GM21529 (cell line): ENCODE data around the gene SMIM5.

ENCODE experiments used
- ATAC-seq: cut with Tn5 transposase; IDR thresholded peaks from one replicate; pipeline ENCODE4 v1.9.1; 2021; ENCODE audit not compliant: unreplicated experiment

The SMIM5 gene

DNA sequence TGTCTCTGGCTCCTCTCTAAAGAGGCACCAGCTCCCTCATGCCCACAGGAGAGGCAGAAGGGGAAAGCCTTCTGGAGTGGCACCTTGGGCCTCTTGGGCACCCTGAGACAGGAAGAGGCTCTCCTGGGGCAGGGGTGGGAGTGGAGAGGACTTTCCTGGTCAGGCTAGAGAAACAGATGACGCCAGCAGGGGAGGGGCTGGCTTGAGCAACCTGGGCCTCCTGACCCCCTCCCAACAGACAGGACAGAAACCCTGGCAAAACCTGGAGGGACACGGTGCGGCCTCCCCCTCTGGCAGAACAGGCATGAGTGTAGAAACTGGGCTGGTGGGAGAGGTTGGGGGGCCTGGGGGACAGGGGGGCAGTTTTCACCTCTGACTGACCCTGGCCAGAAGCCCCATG lies 6.1 kb downstream of the SMIM5 start:
- ATAC-seq = no peak

DNA sequence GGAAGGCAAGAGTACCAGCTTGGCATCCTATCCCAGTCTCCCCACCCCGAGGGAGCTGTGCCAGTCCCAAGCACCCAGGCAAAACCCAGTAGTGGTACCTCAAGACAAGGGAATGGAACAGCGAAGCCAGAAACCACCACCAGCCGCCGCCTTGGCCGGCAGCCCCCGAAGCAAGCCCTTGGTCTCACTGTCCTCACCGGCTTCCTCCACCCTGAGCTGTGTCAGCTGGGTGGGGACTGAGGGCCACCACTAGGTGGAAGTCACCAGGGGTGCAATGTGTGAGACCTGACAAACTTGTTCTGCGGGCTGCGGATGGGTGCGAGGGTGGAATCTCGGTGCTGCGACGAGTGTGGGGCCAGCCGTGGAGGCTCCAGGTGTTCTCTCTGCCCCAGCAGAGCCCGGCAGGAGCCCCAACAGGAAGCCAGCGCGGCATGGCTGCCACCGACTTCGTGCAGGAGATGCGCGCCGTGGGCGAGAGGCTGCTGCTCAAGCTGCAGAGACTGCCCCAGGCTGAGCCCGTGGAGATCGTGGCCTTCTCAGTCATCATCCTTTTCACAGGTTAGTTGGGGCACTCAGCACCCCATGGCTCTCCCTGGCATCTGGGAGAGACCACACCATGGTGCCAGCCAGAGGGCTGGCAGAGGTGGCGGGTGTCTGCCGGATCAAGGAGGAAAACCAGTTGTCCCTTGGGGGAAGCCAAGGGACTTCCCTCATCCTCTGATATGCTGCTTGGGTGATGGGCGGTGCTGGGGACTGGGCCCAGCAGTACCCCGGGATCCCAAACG lies 6.7 kb downstream of the SMIM5 start:
- ATAC-seq = no peak

DNA sequence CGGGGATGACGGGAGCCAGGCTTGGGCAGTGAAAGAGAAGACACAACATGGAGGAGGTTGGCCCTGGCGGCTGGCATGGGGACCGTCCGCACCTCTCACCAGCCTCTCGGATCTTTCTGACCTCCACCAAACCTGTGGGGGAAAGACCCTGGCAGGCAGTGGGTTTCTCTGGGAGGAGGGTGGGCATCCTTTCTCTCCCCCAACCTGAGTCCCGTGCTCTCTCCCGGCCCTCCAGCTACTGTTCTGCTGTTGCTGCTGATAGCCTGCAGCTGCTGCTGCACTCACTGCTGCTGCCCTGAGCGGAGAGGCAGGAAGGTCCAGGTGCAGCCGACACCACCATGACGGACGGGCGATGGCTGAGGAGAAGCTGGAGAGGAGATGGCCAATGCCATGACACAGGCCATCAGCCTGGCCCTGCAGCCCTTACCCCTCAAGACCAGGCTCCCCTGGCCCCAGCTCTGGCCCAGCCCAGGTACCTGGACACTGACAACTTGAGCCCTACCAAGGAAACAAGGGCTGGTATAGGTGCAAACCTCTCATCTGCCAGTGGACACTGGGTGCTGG lies 7.4 kb downstream of the SMIM5 start:
- no peak for ATAC-seq

DNA sequence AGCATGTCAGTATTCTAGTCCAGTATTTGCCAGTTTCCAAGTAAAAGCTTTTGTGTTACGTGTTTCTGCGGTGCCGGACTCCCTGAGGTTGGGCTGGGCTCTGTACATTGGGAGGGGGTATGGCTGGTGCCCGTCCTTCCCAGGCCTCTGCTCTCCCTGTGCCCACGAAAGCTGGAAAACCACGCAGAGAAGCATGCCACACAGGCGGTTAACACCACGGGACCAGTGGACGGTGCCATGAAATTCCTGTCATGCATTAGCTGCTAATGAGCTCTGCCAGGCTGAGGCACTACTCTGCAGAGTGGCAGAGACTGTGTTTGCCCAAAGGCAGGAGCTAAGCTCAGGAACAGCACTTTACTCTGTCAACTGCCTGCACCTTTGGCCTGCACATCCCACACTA lies 8.1 kb downstream of the SMIM5 start:
- ATAC-seq = no peak

DNA sequence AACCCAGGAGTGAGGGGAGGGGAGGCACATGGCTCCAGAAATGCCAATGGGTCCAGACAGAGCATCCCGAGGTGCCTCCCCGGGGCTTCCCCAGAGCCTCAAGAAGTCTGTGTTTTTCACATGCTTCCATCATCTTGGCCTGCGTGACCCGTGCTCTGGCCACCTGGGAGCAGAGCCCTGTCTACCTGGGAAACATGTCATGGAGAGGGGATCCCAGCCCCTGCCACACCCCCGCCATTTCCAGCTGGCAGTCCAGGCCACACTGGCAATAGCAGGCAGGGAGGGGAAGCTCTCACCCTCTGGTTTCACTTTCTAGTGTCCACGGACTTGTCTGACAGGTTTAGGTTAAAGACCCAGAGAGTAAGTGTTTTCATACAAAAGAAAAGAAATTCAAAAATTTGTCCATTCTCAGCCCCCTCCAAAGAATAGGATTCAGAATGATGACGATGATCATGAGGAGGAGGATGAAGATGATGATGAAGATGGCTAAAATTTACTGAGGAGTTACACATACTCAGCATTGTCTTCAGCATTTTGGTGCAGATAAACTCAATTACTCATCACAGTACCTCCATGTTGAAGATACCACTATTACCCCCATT lies 9.0 kb downstream of the SMIM5 start:
- no peak for ATAC-seq

DNA sequence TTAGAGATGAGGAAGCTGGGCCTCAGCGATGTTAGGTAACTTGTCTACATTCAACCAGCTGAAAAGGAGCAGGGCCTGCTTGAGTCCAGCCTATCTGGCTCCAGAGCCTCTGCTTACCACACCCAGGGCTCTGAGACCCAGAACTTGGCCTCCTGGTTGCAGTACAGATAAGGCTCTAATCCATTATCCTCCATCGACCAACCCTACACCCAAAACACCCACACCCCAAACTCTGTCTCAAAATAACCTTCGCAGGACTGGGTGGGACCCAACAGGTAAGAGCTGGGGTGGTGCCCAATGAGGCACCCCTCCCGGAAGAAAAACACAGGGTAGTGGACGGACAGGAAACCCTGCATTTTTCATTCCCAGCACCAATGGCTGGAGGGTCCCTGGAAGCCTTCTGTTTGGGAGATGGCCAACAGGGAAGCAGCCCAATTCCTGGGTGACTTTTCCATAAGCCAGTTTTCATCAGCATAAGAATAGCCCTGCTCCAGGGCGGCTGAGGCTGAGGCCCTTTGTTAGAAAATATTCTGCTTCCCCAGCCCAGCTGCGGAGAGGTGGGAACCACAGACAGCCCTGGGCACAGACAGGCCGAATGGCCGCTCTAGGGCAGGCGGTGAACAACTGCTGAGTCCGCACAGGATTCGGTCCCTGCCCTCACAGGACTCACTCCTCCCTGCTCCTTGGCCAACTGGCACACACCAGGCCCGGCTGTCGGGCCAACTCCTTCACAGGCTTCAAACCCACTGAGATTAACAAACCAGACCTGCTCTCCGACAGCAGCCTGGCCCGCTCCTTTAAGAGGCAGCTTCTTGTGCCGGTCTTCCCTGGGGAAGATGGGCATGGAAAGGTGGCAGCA lies 9.8 kb downstream of the SMIM5 start:
- ATAC-seq = no peak

DNA sequence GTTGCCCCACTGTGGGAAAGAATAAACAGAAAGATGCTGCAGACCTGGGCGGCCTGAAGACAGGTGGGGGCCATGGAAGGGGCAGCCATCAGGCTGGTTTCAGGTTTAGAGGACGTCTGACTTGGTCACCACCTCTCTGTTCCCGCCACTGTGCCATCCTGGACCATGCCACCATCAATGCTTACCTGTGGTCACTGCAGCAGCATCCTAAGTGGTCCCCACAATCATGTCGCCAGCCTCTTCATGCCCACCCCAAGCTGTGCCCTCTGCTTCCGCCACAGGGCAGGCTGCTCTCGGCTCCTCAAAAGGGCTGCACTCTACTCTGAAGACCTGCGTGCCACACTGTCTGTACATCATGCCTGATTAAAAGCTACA lies 10.4 kb downstream of the SMIM5 start:
- no peak for ATAC-seq

DNA sequence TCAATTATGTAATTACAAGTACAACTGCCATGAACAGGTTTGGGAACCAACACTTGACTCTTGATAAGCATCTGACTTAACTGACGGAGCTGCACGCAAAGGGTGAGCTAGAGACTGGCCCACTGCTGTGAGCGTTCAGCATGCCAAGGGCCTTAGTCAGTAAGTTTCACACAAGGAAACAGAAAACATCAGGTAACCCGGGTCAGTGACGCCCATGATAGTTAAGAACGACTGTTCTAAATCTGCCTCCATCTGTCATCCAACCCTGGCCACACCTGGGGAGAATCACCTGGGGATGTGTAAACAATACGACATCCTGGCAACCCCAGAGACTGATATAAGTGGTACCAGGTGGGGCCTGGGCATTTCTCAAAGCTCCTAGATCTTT lies 12.3 kb downstream of the SMIM5 start:
- no peak for ATAC-seq

DNA sequence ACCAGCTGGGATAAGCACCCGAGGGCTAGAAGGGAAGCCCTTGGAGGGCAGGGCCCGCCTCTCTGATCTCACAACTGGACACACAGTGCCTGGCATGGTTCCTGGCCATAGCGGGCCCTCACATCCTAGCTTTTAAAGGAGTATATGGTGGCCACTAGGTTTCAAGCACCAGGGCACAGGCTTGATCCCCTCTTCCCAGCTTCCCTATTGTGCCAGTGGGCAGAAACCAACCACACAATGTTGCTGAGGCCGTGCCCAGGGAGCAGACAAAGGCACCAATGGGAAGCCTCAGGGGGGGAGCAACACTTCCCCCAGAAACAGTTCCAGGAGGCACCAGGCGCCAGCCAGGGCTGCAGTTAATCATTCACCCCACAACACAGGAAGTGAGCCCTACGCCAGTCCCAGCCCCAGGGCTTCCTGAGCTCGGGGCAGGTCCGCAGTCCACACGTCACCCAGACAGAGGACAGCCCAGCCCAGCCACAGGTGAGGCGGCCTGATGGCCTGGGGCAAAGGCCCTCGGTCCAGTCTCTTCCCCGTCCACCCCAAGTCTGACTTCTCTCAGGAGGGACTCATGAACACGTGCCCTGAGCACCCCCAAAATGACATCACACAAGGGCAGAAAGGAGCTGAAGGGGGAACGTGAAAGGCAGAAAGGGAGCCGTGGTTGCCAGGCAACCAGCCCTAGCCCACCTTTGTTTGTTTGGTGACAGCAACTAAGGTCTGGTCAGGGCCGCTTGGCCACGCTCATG lies 12.8 kb downstream of the SMIM5 start:
- peak; percentile 68 for ATAC-seq

DNA sequence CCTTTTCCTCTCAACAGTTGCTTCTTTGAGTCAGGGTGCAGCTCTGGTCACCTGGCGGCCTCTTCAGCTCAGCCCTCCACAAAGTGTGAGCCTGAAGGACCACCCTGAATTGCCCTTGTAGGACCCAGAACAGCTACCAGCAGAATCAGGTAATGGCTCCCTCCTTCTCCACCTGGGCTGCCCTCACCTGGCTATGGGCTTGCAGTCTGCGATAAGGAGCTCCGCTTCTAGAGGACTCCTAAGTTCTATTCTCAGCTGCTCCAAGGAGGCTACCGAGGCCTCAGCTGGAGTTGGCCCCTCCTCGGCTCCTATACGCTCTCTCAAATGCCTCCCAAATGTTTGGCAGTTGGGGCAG lies 13.4 kb downstream of the SMIM5 start:
- ATAC-seq = no peak

DNA sequence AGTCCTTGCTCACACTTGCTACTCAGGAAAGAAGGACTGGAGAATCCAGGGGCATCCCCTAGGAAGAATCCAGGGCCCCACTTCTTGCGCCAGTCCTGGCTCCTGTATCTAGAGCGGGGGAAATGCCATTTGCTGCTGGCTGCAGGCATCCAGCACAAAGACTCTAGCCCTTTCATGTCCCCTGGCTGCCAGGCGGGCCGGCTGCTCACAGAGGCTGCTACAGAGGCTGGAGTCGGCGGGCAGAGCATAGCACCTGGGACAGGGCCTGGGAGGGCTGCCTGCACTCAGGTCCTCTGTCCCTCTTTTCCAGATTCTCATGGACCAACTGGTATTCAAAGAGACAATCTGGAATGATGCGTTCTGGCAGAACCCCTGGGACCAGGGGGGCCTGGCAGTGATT lies 13.8 kb downstream of the SMIM5 start:
- no peak for ATAC-seq

DNA sequence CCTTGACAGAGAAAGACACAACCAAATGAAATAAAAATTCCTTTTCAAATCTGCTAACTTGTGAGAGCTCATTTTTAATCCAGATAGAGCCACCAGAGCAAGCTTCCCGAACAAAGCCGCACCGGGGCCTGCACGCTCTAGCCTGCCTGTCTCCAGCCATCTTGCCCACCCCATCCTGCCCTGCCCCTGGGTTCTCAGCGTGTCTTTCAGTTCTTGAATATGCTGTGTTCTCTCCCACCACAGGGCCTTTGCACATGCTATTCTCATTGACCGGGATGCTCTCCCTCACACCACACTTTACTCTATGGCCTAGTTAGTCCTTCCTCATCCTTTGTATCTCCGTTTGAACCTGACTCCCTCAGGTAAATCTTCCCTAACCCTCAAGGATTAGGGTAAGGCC lies 14.7 kb downstream of the SMIM5 start:
- no peak for ATAC-seq

DNA sequence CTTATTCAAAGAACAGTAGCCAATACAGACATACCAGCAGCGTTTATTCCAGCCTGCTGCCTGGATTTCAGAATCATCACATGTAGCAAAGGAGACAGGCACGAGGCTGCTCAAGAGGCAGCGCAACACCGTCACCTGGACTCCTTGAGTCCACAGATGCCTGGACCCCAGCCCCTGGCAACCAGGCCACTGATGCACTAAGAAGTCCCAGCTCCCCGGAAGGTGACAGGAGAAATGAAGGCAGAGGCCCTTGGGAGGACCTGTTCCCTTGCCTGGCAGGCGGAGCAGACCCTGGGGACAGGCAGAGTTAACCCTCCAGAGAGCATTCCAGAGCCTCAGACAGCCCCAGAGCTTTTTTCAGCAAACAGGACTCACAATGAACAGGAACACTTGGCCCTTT lies 16.5 kb downstream of the SMIM5 start:
- no peak for ATAC-seq

DNA sequence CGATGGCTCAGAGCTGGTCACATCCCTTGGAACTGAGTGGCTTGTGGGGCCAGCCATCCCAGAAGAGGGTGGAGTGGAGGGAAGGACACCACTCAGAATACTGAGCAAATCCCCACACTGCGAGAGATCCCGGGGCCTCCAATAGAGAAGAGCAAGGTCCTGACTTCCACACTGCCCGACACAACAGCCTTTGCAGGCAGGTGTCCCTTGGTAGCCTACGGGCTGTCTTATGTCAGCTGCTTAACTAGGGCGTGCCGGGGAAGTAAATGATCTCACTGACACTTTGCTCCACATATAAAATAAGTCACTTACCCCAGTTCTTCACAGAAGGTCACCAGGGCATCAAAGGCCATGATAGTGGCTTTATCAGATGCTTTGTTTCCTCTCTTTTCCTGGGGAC lies 17.6 kb downstream of the SMIM5 start:
- no peak for ATAC-seq

DNA sequence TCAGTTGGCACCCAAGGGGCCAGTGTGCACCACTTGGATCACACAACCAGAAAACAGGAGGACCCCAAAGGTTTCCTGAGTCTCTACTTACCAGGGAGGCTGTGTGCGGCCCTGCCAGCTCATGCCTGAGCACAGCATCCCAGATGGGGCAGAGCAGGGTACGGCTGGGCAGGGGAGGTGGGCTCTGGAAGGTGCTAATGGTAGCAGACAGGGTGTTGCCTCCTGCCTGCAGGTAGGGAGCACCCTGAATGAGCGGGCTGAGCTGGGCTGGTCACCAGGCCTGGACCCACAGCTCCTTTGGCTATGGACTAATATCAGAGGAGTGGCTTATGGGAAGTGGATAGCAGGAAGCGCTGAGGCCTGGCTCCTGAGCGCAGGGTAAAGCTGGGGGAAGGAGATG lies 19.1 kb downstream of the SMIM5 start:
- ATAC-seq = no peak

DNA sequence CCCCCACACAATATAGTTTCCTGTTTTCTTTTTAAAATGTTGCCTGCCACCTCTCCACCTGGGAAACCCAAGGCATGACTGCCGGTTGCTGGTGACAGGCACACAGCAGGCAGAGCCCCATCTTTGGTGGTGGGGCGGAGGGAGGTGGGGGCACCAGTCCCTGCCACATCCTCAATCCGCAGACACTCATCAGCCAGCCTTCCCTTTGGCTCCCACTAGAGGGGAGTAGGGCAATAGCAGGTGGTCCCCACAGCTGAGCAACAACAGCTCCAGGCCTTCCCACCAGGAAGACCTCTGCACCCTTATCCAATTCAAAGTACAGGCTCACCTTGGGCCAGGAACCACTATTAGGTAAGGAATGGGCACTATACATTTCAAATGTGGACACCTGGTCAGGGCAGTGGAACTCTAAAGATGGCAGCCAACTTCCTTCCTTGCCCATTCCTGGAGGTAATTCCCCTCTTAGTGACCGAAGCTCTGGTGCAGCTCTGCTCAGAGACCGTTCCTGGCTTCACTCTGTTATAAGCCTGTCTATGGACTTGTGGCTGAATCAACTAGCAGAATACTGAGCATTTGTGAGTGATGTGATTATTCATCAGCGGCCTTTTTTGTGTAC lies 19.8 kb downstream of the SMIM5 start:
- no peak for ATAC-seq

DNA sequence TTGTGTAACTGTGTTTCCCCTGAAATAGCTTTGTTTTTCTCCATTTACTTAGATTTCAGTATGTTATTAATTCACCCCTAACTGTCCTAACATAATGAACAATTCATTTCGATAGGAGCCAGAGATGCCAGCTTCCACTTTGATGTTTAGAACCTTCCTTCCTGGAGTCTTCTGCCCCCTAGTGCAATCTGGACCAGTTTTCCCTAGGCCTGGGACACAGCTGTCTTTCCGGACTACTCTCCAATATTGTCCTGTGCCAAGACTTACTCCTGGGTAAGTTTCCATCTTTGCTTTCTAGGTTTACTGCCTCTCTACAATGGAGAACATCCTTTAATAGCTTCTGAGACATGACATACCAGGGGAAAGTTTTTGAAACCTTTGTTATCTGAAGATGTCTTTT lies 20.9 kb downstream of the SMIM5 start:
- ATAC-seq = no peak

DNA sequence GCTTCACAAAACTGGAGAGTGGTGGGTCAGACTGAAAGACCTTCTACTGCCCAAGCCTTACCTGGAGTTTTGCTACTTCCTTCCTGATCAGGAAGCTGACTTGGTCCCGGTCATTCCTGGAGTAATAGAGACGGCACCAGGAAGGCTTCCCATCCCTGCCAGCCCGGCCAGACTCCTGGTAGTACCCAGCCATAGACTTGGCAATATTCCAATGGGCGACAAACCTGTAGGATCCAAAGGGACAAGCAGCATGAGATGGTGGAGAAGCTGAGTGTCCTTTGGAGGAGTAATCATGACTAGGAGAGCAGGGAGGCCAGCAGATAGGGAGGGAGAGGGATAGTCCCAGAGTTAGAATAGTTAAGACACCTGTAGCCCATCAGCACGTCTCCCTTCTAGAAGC lies 25.0 kb downstream of the SMIM5 start:
- ATAC-seq = no peak

DNA sequence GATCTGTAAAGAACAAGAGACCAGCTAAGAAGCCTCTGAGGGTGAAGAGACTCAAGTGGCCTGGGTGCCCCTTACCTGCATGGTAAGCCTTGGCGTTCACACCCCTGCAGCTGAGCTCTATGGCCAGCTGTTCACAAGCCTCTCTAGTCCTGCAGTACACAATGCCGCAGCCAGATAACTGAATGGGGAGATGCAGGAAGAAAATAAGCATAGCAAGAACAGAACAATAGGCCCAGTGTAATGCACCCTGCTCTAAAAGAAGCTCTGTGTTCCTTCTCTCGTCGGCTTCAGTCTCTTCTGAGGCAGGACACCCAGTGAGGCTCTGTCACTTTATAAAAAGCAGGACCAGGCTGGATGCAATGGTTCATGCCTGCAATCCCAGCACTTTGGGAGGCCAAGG lies 28.3 kb downstream of the SMIM5 start:
- ATAC-seq = no peak

DNA sequence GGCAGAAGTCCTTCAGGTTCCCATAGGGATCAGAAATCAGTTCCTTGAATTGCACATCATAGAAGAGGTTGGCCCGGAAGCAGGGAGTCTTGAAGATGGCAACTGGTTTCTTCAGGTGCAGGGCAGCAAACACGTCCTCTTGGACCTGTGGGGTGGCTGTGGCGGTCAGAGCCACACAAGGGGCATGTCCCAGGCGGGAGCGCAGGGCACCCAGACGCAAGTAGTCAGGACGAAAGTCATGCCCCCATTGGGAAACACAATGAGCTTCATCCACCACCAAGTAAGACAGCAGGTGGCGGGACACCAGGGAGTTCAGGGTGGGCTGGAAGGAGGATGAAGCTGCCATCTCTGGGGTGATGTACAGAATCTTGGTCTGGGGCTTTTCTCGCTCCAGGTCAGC lies 29.3 kb downstream of the SMIM5 start:
- no peak for ATAC-seq

DNA sequence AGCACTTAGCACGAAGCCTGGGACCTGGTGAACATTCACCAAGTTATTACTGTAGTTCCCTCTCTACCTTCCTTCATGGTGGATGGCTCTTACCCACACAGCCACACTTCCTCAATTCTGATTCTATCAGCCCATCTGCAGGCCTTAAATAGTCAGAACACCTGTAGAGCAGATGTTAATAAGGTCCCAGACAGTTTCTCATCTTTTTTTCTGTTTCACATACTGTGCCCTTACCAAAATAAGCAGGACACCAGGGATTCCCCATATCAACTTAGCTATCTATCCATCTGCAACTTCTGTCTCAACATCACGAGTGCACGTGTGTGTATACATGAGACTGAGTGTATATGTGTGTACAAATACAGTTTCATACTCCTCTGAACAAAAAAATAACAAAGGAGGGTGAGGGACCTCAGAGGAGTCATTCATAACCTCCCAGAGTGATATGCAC lies 30.9 kb downstream of the SMIM5 start:
- peak; percentile 67 for ATAC-seq
